Muscle of leg (tissue), 11 donors: ENCODE measurements around the gene RTN4RL2. TPM values are rescaled to one million over a fixed set of nuclear protein-coding genes. Genes with fewer than 3 reads are reported as not detected.

Experiments used
- DNase-seq: peaks from one replicate; pipeline ENCODE4 v3.0.0; 2013
- H3K27ac ChIP-seq: one replicate; pipeline ENCODE4 v1.5.1; 2013; ENCODE audit warnings: mild to moderate bottlenecking, low read length, control low read depth
- H3K27me3 ChIP-seq: one replicate; pipeline ENCODE4 v1.6.1; 2013; ENCODE audit warnings: low read length; ENCODE audit not compliant: control insufficient read depth, insufficient read depth
- H3K36me3 ChIP-seq: one replicate; pipeline ENCODE4 v1.6.1; 2013; ENCODE audit warnings: low read length; ENCODE audit not compliant: control insufficient read depth, insufficient read depth
- H3K4me1 ChIP-seq: one replicate; pipeline ENCODE4 v1.6.1; 2013; ENCODE audit warnings: low read length; ENCODE audit not compliant: control insufficient read depth, insufficient read depth
- H3K4me3 ChIP-seq: one replicate; pipeline ENCODE4 v1.5.1; 2013; ENCODE audit warnings: low read length, control low read depth
- H3K9me3 ChIP-seq: replicated peaks from 2 replicates; pipeline ENCODE4 v1.6.1; 2013; ENCODE audit warnings: low read depth, low read length; ENCODE audit not compliant: control insufficient read depth
- WGBS: methylation state at CpG from one replicate; pipeline ENCODE4 v1.1.5; 2013; ENCODE audit warnings: missing lambda C conversion rate; ENCODE audit not compliant: insufficient coverage; 5-methylcytosine and 5-hydroxymethylcytosine counted together
- polyA plus RNA-seq, 8 donors: library from polyadenylated mRNA; unstranded; fragments of 120-200 nt; gene quantifications; one replicate each; pipeline versions ENCODE4 v1.2.1 to v1.2.3, GENCODE V29; 2013; ENCODE audit warnings: inconsistent platforms in 1 of 8, low replicate concordance in 1 of 8; ENCODE audit not compliant: insufficient read length in 8 of 8, insufficient read depth in 1 of 8
- total RNA-seq: library from RNA; stranded (reverse); fragments of 120-200 nt; gene quantifications from one replicate; pipeline ENCODE4 v1.2.4, GENCODE V29; 2013

Gene RTN4RL2
- total and polyA plus RNA-seq, 9 donors = 2.0 to 27.2 (median 16.7) TPM

DNA sequence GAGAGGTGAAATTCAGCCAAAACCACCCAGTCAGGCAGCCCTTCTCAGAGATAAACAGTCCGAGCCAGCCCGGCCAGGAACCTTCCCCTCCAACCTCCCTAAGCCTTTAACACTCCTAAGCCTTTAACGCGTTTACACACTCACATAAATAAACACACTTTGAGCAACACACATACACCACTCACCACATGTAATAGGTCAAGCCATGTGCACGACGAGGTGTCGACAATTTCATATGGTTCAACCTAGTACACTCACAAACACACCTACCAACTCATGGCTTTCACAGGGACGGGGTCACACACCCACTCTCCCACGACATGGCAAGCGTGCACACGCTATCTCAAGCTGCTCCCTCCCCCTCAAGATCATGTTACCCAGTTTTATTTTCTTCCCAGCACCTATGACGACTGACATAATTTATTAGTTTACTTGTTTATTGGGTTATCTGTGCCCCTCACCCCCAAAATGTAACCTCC lies 39.7 kb downstream of the RTN4RL2 start:
- Histone ChIP-seq H3K4me1 (peaks cover 33% of the 10 kb centered on the region), H3K36me3 (peaks cover 29% of the 10 kb centered on the region), H3K27me3 (no peaks in the 10 kb centered on the region), H3K27ac (peak overlapping the region; percentile 89), H3K4me3 (peak overlapping the region; percentile 30), H3K9me3 (no peaks in the 10 kb centered on the region)
- DNase-seq = no peak
- 15% methylated on average over 8 of the region's 12 CpGs for WGBS

GRCh38 chr11:57500515-57500914 lies 40.2 kb downstream of the RTN4RL2 start:
- 80% methylated on average over 6 of the region's 8 CpGs for WGBS
- DNase-seq = no peak

GRCh38 chr11:57500926-57501325 lies 40.6 kb downstream of the RTN4RL2 start:
- no peak for DNase-seq

More at GRCh38 chr11:57500515-57500914, 40.2 kb downstream of the RTN4RL2 start:
- Histone ChIP-seq H3K36me3 (peaks cover 29% of the 10 kb centered on the region), H3K9me3 (no peaks in the 10 kb centered on the region), H3K4me3 (no peak overlapping the region), H3K27ac (peak overlapping the region; percentile 89), H3K27me3 (no peaks in the 10 kb centered on the region), H3K4me1 (peaks cover 33% of the 10 kb centered on the region)

DNA sequence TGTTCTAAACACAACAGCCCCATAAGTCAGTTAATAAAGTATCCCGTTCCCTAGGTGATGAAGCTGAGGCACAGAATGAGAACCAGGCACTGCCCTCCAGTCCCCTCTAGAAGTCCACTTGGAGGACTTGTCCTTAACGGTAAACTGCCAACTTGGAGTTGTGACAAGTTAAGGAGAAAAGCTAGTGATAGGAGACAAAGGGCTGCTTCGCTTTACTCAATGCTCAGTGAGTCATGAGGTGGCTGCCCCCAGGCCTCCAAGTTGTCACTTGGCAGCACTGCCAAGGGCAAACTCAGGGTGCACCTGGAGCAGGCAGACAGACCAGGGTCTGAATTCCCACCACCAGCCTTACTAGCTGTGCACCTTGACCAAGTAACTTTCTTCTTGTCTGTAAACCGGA lies 41.6 kb downstream of the RTN4RL2 start:
- Histone ChIP-seq H3K4me1 (peaks cover 33% of the 10 kb centered on the region), H3K27me3 (no peaks in the 10 kb centered on the region), H3K4me3 (no peak overlapping the region), H3K36me3 (peaks cover 19% of the 10 kb centered on the region), H3K9me3 (no peaks in the 10 kb centered on the region), H3K27ac (no peak overlapping the region)
- WGBS = 91% methylated on average over 1 of the region's 4 CpGs
- no peak for DNase-seq

More at GRCh38 chr11:57500926-57501325, 40.6 kb downstream of the RTN4RL2 start:
- Histone ChIP-seq H3K27ac (no peak overlapping the region), H3K36me3 (peaks cover 29% of the 10 kb centered on the region), H3K4me3 (no peak overlapping the region), H3K4me1 (peaks cover 33% of the 10 kb centered on the region), H3K27me3 (no peaks in the 10 kb centered on the region), H3K9me3 (no peaks in the 10 kb centered on the region)
- WGBS = 80% methylated on average over 11 of the region's 15 CpGs

DNA sequence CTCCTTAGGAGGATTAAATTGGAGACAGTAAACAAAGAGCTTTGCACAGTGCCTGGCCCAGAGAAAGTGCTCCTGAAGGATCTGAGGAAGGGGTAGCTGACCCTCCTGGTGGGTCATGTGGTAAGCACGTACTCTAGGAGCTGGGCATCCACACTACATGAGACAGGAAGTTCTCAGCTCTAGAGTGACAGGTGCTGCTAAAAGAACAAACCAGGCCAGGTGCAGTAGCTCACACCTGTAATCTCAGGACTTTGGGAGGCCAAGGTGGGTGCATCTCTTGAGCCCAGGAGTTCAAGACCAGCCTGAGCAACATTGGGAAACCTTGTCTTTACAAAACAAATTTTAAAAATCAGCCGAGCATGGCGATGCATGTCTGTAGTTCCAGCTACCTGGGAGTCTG lies 42.0 kb downstream of the RTN4RL2 start:
- H3K27me3 ChIP-seq = no peaks in the 10 kb centered on the region
- 94% methylated on average over 3 of the region's 3 CpGs for WGBS
- no peak for DNase-seq
- no peak overlapping the region for H3K4me3 ChIP-seq
- H3K9me3 ChIP-seq = no peaks in the 10 kb centered on the region
- no peak overlapping the region for H3K27ac ChIP-seq
- H3K4me1 ChIP-seq = peaks cover 33% of the 10 kb centered on the region
- H3K36me3 ChIP-seq = peaks cover 17% of the 10 kb centered on the region

GRCh38 chr11:57502870-57503269 lies 42.5 kb downstream of the RTN4RL2 start:
- Histone ChIP-seq H3K9me3 (no peaks in the 10 kb centered on the region), H3K36me3 (peaks cover 13% of the 10 kb centered on the region), H3K27me3 (no peaks in the 10 kb centered on the region), H3K4me3 (no peak overlapping the region), H3K27ac (no peak overlapping the region), H3K4me1 (peaks cover 33% of the 10 kb centered on the region)
- no peak for DNase-seq

- Histone ChIP-seq H3K27me3 (no peaks in the 10 kb centered on the region), H3K27ac (no peak overlapping the region), H3K36me3 (peaks cover 11% of the 10 kb centered on the region), H3K4me3 (no peak overlapping the region), H3K9me3 (no peaks in the 10 kb centered on the region), H3K4me1 (peaks cover 22% of the 10 kb centered on the region)
- WGBS = 100% methylated on average over 1 of the region's 4 CpGs
- DNase-seq = no peak
These were observed 44.2 kb downstream of the RTN4RL2 start for GRCh38 chr11:57504511-57504910.

DNA sequence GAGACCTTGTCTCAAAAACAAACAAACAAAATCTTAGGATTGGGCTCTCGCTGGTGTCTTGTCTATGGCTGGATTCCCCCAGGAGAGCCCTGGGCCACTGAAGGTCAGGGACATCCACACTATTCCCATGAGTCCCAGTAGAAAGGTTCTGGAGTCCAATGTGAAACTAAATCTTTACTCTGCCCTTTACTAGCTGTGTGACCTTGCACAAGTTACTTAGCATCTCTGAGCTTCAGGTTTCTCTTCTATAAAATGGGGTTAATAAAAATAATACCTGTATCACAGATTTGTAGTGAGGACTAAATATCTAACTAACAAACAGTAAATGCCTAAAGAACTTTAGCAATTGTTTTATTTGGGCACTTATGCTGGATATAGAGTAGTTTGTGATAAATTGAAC lies 46.2 kb downstream of the RTN4RL2 start:
- DNase-seq = no peak
- Histone ChIP-seq H3K27me3 (no peaks in the 10 kb centered on the region), H3K27ac (no peak overlapping the region), H3K9me3 (no peaks in the 10 kb centered on the region), H3K4me1 (peaks cover 1% of the 10 kb centered on the region), H3K36me3 (peaks cover 4% of the 10 kb centered on the region), H3K4me3 (no peak overlapping the region)
- 100% methylated on average over 1 of the region's 1 CpG for WGBS

GRCh38 chr11:57508341-57509170 lies 48.2 kb downstream of the RTN4RL2 start:
- Histone ChIP-seq H3K4me3 (no peak overlapping the region), H3K4me1 (peaks cover 6% of the 10 kb centered on the region), H3K27ac (no peak overlapping the region), H3K9me3 (no peaks in the 10 kb centered on the region), H3K27me3 (no peaks in the 10 kb centered on the region), H3K36me3 (peaks cover 4% of the 10 kb centered on the region)
- WGBS = 94% methylated on average over 3 of the region's 7 CpGs
- no peak for DNase-seq

DNA sequence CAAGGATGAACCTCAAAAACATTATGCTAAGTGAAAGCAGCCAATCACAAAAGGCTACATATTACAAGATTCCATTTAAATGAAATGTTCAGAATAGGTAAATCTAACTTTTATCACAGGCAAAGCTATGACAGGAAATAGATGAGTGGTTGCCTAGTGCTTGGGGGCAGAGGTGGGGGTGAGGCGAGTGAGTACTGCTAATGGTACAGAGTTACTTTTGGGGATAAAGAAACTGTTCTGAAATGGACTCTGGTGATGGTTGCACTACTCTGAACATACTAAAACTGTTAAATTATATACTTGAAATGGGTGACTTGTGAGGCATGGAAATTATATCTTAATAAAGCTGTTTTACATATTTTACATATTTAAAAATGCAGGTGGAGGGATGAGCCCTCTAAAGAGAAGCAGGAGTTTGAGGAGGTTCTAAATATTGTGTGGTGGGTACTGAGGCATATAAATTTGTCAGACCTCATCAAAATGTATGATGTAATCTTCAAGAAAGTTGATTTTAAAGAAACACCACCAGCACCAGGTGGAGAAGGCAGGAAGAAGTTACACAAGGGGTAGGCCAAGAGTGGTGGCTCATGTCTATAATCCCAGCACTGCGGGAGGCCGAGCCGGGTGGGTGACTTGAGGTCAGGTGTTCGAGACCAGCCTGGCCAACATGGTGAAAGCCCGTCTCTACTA lies 51.6 kb downstream of the RTN4RL2 start:
- WGBS = 90% methylated on average over 5 of the region's 6 CpGs

More for the DNA sequence above, 51.6 kb downstream of the RTN4RL2 start:
- Histone ChIP-seq H3K9me3 (no peaks in the 10 kb centered on the region), H3K4me1 (peaks cover 25% of the 10 kb centered on the region), H3K36me3 (no peaks in the 10 kb centered on the region), H3K4me3 (no peak overlapping the region), H3K27ac (no peak overlapping the region), H3K27me3 (no peaks in the 10 kb centered on the region)
- no peak for DNase-seq
